HCT116 (cell line): ENCODE results near the gene COL23A1. TPM values are rescaled to one million over a fixed set of nuclear protein-coding genes. Genes with fewer than 3 reads are reported as not detected.

Experiments
- ATAC-seq: fragments of 200-7000 bp; cut with Tn5 transposase; 2 replicates; pipeline ENCODE4 v1.9.1; 2020; ENCODE audit warnings: mild to moderate bottlenecking, moderate library complexity
- BruUV-seq: library from RNA; stranded (reverse); fragments of 400-500 nt; replicated peaks from 2 replicates; lab custom pipeline; 2021; lab: Mats Ljungman, UMichigan
- CTCF ChIA-PET: fragments of 300-600 bp; sonication (Branson Sonifier 250); formaldehyde crosslinking; loops from one replicate; lab custom pipeline; 2021; ENCODE audit warnings: antibody characterized with exemption; lab: Charles Lee
- POLR2A ChIA-PET: fragments of 300-600, 350-600 bp; sonication (Branson Sonifier 250); formaldehyde crosslinking; loops from one replicate; lab custom pipeline; 2021; ENCODE audit warnings: antibody characterized with exemption; lab: Charles Lee
- RAD21 ChIA-PET, 2 experiments: fragments of 300-600 bp; sonication (Branson Sonifier 250); formaldehyde crosslinking; loops; one replicate each; lab custom pipeline; 2023; ENCODE audit warnings: low total read pairs in 2 of 2; ENCODE audit not compliant: uncharacterized antibody in 2 of 2, unreplicated experiment in 2 of 2, low non-redundant PET in 1 of 2; lab: Charles Lee
- DNase-seq: peaks from one replicate; pipeline ENCODE4 v3.0.0-alpha.2; 2010; ENCODE audit warnings: low read depth, low spot score
- H2AFZ ChIP-seq: fragments of 200-600 bp; shearing (Covaris generic), sonication (generic); 2 replicates; pipeline ENCODE4 v1.6.1; 2017; ENCODE audit warnings: low read depth, mixed run types, mixed read lengths, antibody characterized with exemption, low read length; ENCODE audit not compliant: poor library complexity, severe bottlenecking
- H3K27ac ChIP-seq: 2 replicates; pipeline ENCODE4 v1.5.1; 2012; ENCODE audit warnings: low read depth, low read length
- H3K27me3 ChIP-seq: fragments of 200-600 bp; sonication (generic); 2 replicates; pipeline ENCODE4 v1.6.1; 2016; ENCODE audit warnings: mixed run types, low read length, mixed read lengths; ENCODE audit not compliant: insufficient read depth
- H3K36me3 ChIP-seq, 2 experiments: fragments of 200-500 bp in 1 of 2; fragments of 200-600 bp in 1 of 2; sonication (Bioruptor generic) in 1 of 2; sonication (generic) in 1 of 2; 2 replicates each; pipeline versions ENCODE4 v1.5.1 to v1.6.1; 2014 to 2016; ENCODE audit warnings: low read length in 2 of 2, inconsistent platforms in 1 of 2, mixed read lengths in 1 of 2, mixed run types in 1 of 2; ENCODE audit not compliant: insufficient read depth in 2 of 2, control insufficient read depth in 1 of 2
- H3K4me1 ChIP-seq, 2 experiments: fragments of 200-600 bp in 1 of 2; sonication (generic) in 1 of 2; 2 replicates each; pipeline versions ENCODE4 v1.5.1 to v1.6.1; 2012 to 2017; ENCODE audit warnings: low read length in 2 of 2, inconsistent platforms in 1 of 2, mild to moderate bottlenecking in 1 of 2, mixed read lengths in 1 of 2, mixed run types in 1 of 2, moderate library complexity in 1 of 2; ENCODE audit not compliant: insufficient read depth in 2 of 2, control insufficient read depth in 1 of 2
- H3K4me2 ChIP-seq: fragments of 200-600 bp; sonication (generic); 2 replicates; pipeline ENCODE4 v1.6.1; 2017; ENCODE audit warnings: mixed run types, low read length, mixed read lengths
- H3K4me3 ChIP-seq, 2 experiments: fragments of 200-600 bp in 1 of 2; sonication (generic) in 1 of 2; replicated peaks in 1 of 2; 2 replicates each; pipeline ENCODE4 v1.5.1; 2011 to 2016; ENCODE audit warnings: low read length in 2 of 2, control low read depth in 1 of 2, low read depth in 1 of 2, mild to moderate bottlenecking in 1 of 2, mixed read lengths in 1 of 2, mixed run types in 1 of 2
- H3K79me2 ChIP-seq: fragments of 200-600 bp; sonication (generic); 2 replicates; pipeline ENCODE4 v1.6.1; 2017; ENCODE audit warnings: mild to moderate bottlenecking, mixed run types, low read length, moderate library complexity, mixed read lengths; ENCODE audit not compliant: insufficient read depth
- H3K9ac ChIP-seq: fragments of 200-600 bp; sonication (generic); 2 replicates; pipeline ENCODE4 v1.6.1; 2016; ENCODE audit warnings: low read length, mixed read lengths
- H3K9me2 ChIP-seq: fragments of 200-600 bp; sonication (generic), shearing (Covaris generic); 2 replicates; pipeline ENCODE4 v1.6.1; 2017; ENCODE audit warnings: mixed run types, mild to moderate bottlenecking, moderate library complexity; ENCODE audit not compliant: insufficient read depth
- H3K9me3 ChIP-seq, 2 experiments: fragments of 200-500 bp in 1 of 2; fragments of 200-600 bp in 1 of 2; sonication (Bioruptor generic) in 1 of 2; sonication (generic) in 1 of 2; 2 replicates each; pipeline ENCODE4 v1.6.1; 2014 to 2017; ENCODE audit warnings: low read length in 2 of 2, mixed read lengths in 2 of 2, inconsistent platforms in 1 of 2, low read depth in 1 of 2, mild to moderate bottlenecking in 1 of 2, mixed run types in 1 of 2, moderate library complexity in 1 of 2; ENCODE audit not compliant: control insufficient read depth in 1 of 2, insufficient read depth in 1 of 2
- H4K20me1 ChIP-seq: fragments of 200-600 bp; sonication (generic), shearing (Covaris generic); 2 replicates; pipeline ENCODE4 v1.6.1; 2017; ENCODE audit warnings: mixed run types, mild to moderate bottlenecking, moderate library complexity; ENCODE audit not compliant: insufficient read depth
- CBX3 ChIP-seq: IDR thresholded peaks from 2 replicates; pipeline ENCODE4 v1.6.1; 2012; ENCODE audit warnings: low read depth
- EGR1 ChIP-seq: IDR thresholded peaks from 2 replicates; pipeline ENCODE4 v1.6.1; 2012; ENCODE audit warnings: low read depth
- EZH2 ChIP-seq: fragments of 200-600 bp; sonication (generic); IDR thresholded peaks from 2 replicates; pipeline ENCODE4 v1.6.1; 2017; ENCODE audit warnings: antibody characterized with exemption, mixed run types
- EZH2phosphoT487 ChIP-seq: fragments of 200-600 bp; IDR thresholded peaks from 2 replicates; pipeline ENCODE4 v1.6.1; 2018; ENCODE audit warnings: antibody characterized with exemption, borderline replicate concordance
- JUND ChIP-seq: IDR thresholded peaks from 2 replicates; pipeline ENCODE4 v1.6.1; 2012
- POLR2A ChIP-seq: IDR thresholded peaks from 2 replicates; pipeline ENCODE4 v1.7.0; 2011; ENCODE audit warnings: borderline replicate concordance; ENCODE audit not compliant: insufficient read depth, insufficient read length; ENCODE audit errors: extremely low read depth
- POLR2AphosphoS5 ChIP-seq: IDR thresholded peaks from 2 replicates; pipeline ENCODE4 v1.6.1; 2011; ENCODE audit warnings: mild to moderate bottlenecking, low read depth, low read length, moderate library complexity
- ZNF274 ChIP-seq: fragments of 200-500 bp; sonication (Bioruptor generic); IDR thresholded peaks from 2 replicates; pipeline ENCODE4 v1.6.1; 2014; ENCODE audit warnings: mild to moderate bottlenecking, low read depth, low read length, inconsistent platforms
- intact Hi-C: fragments of 100-400 bp; cut with micrococcal nuclease; formaldehyde crosslinking; loops from 2 replicates; pipeline ENCODE4 v1.10.0; 2022
- total RNA-seq: library from RNA; stranded (reverse); gene quantifications from one replicate; pipeline ENCODE4 v1.2.1, GENCODE V29; 2021; ENCODE audit not compliant: unreplicated experiment
- TF ChIP-seq, protein P1 (sequence below): IDR thresholded peaks from 2 replicates; pipeline ENCODE4 v1.6.1; 2011; ENCODE audit warnings: mild to moderate bottlenecking, low read length, moderate library complexity; ENCODE audit not compliant: insufficient replicate concordance; ENCODE audit errors: extremely low read depth
- TF ChIP-seq, protein P2 (sequence below), 3 experiments: fragments of 200-600 bp in 1 of 3; sonication (generic) in 1 of 3; IDR thresholded peaks in 2 of 3; conservative IDR thresholded peaks in 1 of 3; 2 replicates each; pipeline ENCODE4 v1.5.1; 2012 to 2017; ENCODE audit warnings: low read depth in 2 of 3, low read length in 2 of 3, antibody characterized with exemption in 1 of 3, borderline replicate concordance in 1 of 3, control low read depth in 1 of 3, mild to moderate bottlenecking in 1 of 3, mixed read lengths in 1 of 3, mixed run types in 1 of 3, moderate library complexity in 1 of 3; ENCODE audit not compliant: insufficient read depth in 1 of 3
- TF ChIP-seq, protein P3 (sequence below): IDR thresholded peaks from 2 replicates; pipeline ENCODE4 v1.6.1; 2012

The COL23A1 gene
- total RNA-seq, 1 experiment from 2014 or later: not detected

DNA sequence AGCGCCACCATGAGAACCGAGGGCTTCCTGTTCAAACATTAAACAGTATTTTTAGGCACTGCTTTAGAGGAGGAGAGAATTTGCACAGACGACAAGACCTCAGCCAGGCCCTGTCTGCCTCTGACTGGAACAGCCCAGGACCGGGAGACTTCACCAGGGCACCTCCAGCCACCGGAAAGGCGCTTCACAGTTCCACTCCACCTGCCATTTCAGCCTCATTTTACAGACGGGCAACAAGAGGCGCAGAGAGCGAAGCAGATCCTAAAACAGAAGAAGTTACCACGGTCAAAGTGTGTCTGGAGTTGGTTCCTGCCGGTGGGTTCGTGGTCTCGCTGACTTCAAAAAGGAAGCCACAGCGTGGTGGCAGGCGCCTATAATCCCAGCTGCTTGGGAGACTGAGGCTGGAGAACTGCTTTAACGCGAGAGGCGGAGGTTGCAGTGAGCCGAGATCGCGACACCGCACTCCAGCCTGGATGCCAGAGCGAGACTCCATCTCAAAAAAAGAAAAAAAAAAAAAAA is 28.4 kb downstream of the COL23A1 start:
- Histone ChIP-seq H3K36me3 (no peaks in the 10 kb centered on the region), H3K4me3 (no peak overlapping the region), H3K4me2 (no peak overlapping the region), H4K20me1 (no peaks in the 10 kb centered on the region), H3K9ac (no peak overlapping the region), H2AFZ (no peak overlapping the region), H3K9me2 (no peaks in the 10 kb centered on the region), H3K9me3 (no peaks in the 10 kb centered on the region), H3K27ac (no peak overlapping the region), H3K4me1 (no peaks in the 10 kb centered on the region), H3K27me3 (no peaks in the 10 kb centered on the region), H3K79me2 (no peaks in the 10 kb centered on the region)
- no TSS peak for BruUV-seq
- CTCF ChIA-PET: no interaction called here
- RAD21 ChIA-PET: no interaction called here
- intact Hi-C loops: no loop called here
- POLR2A ChIA-PET: no interaction called here
- DNase-seq: no peak
- TF ChIP-seq CBX3 (no peak), EGR1 (no peak), EZH2phosphoT487 (no peak), JUND (no peak), ZNF274 (no peak), POLR2A (no peak), EZH2 (no peak), POLR2AphosphoS5 (no peak)
- TF ChIP-seq, protein P1, sequence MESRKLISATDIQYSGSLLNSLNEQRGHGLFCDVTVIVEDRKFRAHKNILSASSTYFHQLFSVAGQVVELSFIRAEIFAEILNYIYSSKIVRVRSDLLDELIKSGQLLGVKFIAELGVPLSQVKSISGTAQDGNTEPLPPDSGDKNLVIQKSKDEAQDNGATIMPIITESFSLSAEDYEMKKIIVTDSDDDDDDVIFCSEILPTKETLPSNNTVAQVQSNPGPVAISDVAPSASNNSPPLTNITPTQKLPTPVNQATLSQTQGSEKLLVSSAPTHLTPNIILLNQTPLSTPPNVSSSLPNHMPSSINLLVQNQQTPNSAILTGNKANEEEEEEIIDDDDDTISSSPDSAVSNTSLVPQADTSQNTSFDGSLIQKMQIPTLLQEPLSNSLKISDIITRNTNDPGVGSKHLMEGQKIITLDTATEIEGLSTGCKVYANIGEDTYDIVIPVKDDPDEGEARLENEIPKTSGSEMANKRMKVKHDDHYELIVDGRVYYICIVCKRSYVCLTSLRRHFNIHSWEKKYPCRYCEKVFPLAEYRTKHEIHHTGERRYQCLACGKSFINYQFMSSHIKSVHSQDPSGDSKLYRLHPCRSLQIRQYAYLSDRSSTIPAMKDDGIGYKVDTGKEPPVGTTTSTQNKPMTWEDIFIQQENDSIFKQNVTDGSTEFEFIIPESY: no peak
- TF ChIP-seq, protein P2, sequence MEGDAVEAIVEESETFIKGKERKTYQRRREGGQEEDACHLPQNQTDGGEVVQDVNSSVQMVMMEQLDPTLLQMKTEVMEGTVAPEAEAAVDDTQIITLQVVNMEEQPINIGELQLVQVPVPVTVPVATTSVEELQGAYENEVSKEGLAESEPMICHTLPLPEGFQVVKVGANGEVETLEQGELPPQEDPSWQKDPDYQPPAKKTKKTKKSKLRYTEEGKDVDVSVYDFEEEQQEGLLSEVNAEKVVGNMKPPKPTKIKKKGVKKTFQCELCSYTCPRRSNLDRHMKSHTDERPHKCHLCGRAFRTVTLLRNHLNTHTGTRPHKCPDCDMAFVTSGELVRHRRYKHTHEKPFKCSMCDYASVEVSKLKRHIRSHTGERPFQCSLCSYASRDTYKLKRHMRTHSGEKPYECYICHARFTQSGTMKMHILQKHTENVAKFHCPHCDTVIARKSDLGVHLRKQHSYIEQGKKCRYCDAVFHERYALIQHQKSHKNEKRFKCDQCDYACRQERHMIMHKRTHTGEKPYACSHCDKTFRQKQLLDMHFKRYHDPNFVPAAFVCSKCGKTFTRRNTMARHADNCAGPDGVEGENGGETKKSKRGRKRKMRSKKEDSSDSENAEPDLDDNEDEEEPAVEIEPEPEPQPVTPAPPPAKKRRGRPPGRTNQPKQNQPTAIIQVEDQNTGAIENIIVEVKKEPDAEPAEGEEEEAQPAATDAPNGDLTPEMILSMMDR (IDR thresholded peaks at IDR 0.05 in 2 of 3, conservative IDR thresholded peaks at IDR 0.05 in 1 of 3; ENCODE audit: borderline replicate concordance in 1 of 3, insufficient read depth in 1 of 3, low read depth in 2 of 3, low read length in 2 of 3): no peak
- TF ChIP-seq, protein P3, sequence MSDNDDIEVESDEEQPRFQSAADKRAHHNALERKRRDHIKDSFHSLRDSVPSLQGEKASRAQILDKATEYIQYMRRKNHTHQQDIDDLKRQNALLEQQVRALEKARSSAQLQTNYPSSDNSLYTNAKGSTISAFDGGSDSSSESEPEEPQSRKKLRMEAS: no peak
- no peak for ATAC-seq
